Upper lobe of left lung (tissue), 4 donors: ENCODE results near the gene TMPRSS6.

Source experiments
- EP300 ChIP-seq, 4 donors: sonication (generic); formaldehyde crosslinking; IDR thresholded peaks; one replicate each; pipeline ENCODE4 v1.5.1; 2017; ENCODE audit warnings: antibody characterized with exemption in 4 of 4, control low read depth in 2 of 4
- POLR2A ChIP-seq, 4 donors: fragments of 450-650 bp; IDR thresholded peaks; one replicate each; pipeline ENCODE4 v1.5.1; 2016 to 2017; ENCODE audit warnings: antibody characterized with exemption in 4 of 4, mild to moderate bottlenecking in 2 of 4
- POLR2AphosphoS5 ChIP-seq, 2 donors: sonication (generic); formaldehyde crosslinking; IDR thresholded peaks; one replicate each; pipeline ENCODE4 v1.5.1; 2017; ENCODE audit warnings: antibody characterized with exemption in 2 of 2
- TF ChIP-seq, protein P1 (sequence below), 6 experiments: fragments of 450-650 bp in 4 of 6; fragments of 200-600 bp in 2 of 6; sonication (generic) in 2 of 6; IDR thresholded peaks; one replicate each; pipeline ENCODE4 v1.5.1; 2016 to 2019; ENCODE audit warnings: antibody characterized with exemption in 6 of 6

DNA sequence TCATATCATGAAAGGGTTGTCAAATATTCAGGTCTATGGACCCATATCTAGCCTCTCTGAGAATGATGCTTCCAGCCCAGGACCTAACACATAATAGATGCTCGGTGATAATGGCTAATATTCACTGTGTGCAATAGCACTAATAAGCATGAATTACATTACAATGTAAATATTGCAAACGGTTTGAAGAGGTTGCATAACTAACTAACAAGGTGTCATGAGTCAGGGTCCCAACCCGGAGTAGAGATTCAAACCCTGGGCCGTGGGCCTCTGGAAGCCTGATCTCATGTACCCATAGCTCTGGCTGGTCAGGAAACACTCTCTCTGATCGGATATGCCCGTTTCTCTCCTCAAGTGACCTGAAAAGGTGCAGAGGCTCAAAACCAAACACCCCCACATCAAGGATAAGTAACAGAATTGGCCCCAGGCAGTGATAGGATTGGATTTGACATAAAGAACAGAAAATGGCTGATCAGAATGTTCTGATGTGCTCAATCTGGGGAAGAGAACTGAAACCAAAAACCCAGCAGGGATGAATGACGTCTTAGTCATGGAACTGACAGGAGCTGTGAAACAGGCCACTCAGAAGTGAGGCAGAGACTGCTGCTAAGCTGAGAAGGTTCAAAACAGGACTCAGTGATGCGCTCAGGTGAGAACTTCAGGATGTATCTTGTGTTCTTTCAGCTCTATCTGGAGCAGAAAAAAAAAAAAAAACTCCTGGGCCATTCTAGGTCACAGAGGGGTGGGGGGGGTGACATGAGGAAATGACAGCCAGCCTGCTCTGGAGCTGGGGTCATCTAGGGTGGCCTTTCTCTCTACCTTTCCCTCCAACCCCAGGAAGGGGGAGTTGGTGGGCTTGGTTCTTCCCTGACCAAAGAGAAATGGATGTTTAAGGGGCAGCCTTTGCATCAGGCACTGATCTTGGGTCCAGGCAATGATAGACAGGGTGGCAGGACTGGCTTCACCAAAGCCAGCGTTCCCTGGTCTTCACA lies 64.6 kb downstream of the TMPRSS6 start:
- TF ChIP-seq, protein P1, sequence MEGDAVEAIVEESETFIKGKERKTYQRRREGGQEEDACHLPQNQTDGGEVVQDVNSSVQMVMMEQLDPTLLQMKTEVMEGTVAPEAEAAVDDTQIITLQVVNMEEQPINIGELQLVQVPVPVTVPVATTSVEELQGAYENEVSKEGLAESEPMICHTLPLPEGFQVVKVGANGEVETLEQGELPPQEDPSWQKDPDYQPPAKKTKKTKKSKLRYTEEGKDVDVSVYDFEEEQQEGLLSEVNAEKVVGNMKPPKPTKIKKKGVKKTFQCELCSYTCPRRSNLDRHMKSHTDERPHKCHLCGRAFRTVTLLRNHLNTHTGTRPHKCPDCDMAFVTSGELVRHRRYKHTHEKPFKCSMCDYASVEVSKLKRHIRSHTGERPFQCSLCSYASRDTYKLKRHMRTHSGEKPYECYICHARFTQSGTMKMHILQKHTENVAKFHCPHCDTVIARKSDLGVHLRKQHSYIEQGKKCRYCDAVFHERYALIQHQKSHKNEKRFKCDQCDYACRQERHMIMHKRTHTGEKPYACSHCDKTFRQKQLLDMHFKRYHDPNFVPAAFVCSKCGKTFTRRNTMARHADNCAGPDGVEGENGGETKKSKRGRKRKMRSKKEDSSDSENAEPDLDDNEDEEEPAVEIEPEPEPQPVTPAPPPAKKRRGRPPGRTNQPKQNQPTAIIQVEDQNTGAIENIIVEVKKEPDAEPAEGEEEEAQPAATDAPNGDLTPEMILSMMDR (IDR thresholded peaks at IDR 0.05), result no peak
- TF ChIP-seq EP300 (IDR thresholded peaks at IDR 0.05) (no peak), POLR2A (IDR thresholded peaks at IDR 0.05) (no peak), POLR2AphosphoS5 (IDR thresholded peaks at IDR 0.05) (no peak)
